ENCODE data around the gene DYNC1I1. TPM values are rescaled to one million over a fixed set of nuclear protein-coding genes. Genes with fewer than 3 reads are reported as not detected.

Gene DYNC1I1
- total and polyA plus RNA-seq, 2 experiments from 2014 or later: 20.6 to 24.4 TPM

DNA sequence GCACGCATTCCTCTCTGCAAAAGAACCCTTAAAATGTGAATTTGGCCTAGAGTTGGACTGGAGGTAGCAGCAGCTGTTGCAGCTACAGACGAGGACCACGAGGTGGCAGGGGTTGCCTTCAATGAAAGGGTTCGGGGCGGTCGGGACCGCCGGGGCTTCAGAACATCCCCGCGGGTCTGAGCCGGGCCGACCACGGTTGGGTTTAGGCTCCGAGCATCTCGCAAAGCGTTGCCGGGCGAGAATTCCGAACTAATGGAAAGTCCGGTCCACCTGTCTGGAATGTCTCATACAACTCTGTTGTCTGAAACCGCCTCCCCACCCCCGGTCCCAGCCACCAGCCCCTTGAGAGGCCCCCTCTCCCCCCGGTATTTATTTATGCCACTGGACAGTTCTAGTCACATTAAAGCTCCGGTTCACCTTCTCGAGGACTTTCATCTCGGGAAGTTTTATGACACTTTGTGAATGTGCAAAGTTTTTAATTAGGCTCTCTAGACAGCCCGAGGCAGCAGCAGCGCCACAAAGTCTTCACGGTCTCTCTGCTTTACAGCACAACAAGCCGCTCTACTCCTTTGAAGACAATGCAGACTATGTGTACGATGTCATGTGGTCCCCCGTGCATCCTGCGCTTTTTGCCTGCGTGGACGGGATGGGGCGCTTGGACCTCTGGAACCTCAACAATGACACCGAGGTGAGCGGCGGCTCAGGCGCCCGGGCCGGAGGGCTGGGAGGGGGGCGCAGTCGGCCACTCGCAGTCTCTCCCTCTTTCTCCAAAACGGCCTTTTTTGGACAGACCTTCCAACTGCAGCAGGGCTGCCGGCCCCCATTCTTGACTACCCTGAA is 303.4 kb downstream of the DYNC1I1 start:
- TF ChIP-seq, protein P1, sequence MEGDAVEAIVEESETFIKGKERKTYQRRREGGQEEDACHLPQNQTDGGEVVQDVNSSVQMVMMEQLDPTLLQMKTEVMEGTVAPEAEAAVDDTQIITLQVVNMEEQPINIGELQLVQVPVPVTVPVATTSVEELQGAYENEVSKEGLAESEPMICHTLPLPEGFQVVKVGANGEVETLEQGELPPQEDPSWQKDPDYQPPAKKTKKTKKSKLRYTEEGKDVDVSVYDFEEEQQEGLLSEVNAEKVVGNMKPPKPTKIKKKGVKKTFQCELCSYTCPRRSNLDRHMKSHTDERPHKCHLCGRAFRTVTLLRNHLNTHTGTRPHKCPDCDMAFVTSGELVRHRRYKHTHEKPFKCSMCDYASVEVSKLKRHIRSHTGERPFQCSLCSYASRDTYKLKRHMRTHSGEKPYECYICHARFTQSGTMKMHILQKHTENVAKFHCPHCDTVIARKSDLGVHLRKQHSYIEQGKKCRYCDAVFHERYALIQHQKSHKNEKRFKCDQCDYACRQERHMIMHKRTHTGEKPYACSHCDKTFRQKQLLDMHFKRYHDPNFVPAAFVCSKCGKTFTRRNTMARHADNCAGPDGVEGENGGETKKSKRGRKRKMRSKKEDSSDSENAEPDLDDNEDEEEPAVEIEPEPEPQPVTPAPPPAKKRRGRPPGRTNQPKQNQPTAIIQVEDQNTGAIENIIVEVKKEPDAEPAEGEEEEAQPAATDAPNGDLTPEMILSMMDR (IDR thresholded peaks at IDR 0.05; ENCODE audit: low read depth, low read length): peak; percentile 91
- peak; percentile 70 to 73 for DNase-seq (ENCODE audit: low read depth in 1 of 2, low spot score in 1 of 2)
- Histone ChIP-seq H3K4me3 (peak overlapping the region; percentile 35), H3K27ac (no peak overlapping the region), H3K27me3 (peaks cover 7% of the 10 kb centered on the region), H3K4me1 (ENCODE audit: low read depth) (no peaks in the 10 kb centered on the region), H3K36me3 (no peaks in the 10 kb centered on the region), H3K9me3 (ENCODE audit: low read depth) (no peaks in the 10 kb centered on the region)

DNA sequence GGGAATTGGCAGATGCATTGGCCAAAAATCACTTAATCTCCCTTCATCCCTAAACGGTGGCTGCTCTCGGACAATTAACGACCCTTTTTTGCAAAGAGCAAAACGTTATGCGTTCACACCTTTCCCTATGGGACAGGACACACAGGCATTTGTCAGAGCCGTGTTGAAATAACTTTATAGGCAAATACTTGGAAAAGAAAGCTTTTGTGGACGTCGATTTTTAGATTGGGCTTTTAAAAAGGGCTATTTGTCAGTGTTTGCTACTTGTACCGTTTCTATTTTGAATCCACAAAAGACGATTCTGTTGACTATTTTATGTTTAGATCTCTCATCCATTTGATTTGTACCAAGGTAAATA is 304.0 kb downstream of the DYNC1I1 start:
- Histone ChIP-seq H3K4me3 (peak overlapping the region; percentile 35), H3K9me3 (ENCODE audit: low read depth) (no peaks in the 10 kb centered on the region), H3K4me1 (ENCODE audit: low read depth) (no peaks in the 10 kb centered on the region), H3K36me3 (no peaks in the 10 kb centered on the region), H3K27me3 (peaks cover 7% of the 10 kb centered on the region), H3K27ac (no peak overlapping the region)
- TF ChIP-seq, protein P1 (IDR thresholded peaks at IDR 0.05; ENCODE audit: low read depth, low read length): no peak
- no peak for DNase-seq (ENCODE audit: low read depth in 1 of 2, low spot score in 1 of 2)

DNA sequence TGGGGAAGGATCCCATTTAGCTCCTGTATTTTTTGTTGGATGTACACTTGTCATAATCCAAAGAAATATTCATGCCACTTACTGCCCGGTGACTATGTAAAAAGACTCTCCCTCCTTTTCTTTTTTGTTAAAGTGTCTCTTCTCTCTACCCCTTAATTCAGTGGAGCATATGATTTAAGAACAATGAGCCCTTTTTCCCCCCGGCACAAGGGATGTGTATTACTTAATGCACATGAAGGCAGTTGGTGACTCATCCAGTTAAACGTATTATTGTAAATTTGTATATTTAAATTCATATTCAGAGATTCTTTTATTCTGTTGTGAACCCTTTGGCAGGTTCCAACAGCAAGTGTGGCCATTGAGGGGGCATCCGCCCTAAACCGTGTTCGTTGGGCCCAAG is 307.7 kb downstream of the DYNC1I1 start:
- Histone ChIP-seq H3K9me3 (ENCODE audit: low read depth) (no peaks in the 10 kb centered on the region), H3K4me3 (no peak overlapping the region), H3K36me3 (no peaks in the 10 kb centered on the region), H3K27ac (no peak overlapping the region), H3K4me1 (ENCODE audit: low read depth) (no peaks in the 10 kb centered on the region), H3K27me3 (peaks cover 7% of the 10 kb centered on the region)
- TF ChIP-seq, protein P1 (IDR thresholded peaks at IDR 0.05; ENCODE audit: low read depth, low read length): no peak
- no peak for DNase-seq (ENCODE audit: low read depth in 1 of 2, low spot score in 1 of 2)

DNA sequence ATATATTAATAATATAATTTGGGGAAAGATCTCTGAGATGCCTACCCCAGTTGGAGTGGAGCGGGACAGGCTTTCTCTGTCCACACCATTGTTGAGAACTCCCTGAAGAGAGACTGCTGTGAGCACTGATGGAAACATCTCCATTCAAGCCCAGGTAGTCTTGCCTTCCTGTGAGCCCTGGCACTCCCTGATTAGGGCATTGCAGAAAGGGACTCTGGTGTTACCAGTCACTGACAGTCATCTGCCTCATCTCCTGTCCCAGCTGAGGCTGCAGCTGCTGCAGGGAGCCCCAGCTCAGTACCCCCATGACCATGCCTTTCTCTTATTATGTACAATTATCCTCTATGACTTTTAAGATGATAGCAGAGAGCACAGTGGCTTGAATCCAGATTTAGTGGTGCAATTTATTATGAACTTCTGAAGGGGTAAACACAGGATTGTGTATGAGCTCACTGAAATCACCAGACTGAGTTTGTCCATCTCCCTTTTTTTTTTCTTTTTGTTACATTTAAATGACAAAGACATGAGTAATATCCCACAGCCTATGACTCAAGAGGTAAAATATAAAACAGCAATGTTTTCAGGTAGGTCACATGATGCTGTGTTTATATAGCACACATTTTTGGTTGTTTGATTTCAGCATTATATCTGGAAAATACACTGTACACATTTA is 312.7 kb downstream of the DYNC1I1 start:
- TF ChIP-seq, protein P1 (IDR thresholded peaks at IDR 0.05; ENCODE audit: low read depth, low read length): no peak
- Histone ChIP-seq H3K27ac (no peak overlapping the region), H3K36me3 (no peaks in the 10 kb centered on the region), H3K4me1 (ENCODE audit: low read depth) (no peaks in the 10 kb centered on the region), H3K27me3 (no peaks in the 10 kb centered on the region), H3K4me3 (no peak overlapping the region), H3K9me3 (ENCODE audit: low read depth) (no peaks in the 10 kb centered on the region)
- peak in 1 of 2 donors; percentile 7 for DNase-seq (ENCODE audit: low read depth in 1 of 2, low spot score in 1 of 2)

DNA sequence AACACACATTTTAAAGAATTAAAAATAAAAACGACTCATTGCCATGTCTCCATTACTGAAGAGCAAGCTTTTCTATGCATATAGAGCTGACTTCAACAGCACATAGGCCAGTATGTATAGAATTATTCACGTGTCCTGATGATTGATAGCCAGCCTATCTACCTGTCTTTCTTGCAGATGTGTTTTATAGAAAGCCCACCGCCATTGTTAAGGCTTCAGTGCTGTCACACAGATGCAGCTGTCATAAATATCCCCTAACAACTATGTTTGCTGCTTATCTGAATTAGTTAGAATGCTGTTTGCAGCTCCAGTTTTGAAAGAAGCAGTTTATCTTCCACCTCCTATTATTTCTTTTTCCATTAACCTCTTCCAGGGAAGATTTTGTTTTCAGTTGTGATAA is 313.6 kb downstream of the DYNC1I1 start:
- DNase-seq (ENCODE audit: low read depth in 1 of 2, low spot score in 1 of 2): no peak
- H3K4me1 ChIP-seq (ENCODE audit: low read depth): no peaks in the 10 kb centered on the region
- no peak overlapping the region for H3K4me3 ChIP-seq
- H3K27me3 ChIP-seq: no peaks in the 10 kb centered on the region
- TF ChIP-seq, protein P1 (IDR thresholded peaks at IDR 0.05; ENCODE audit: low read depth, low read length): no peak
- H3K36me3 ChIP-seq: no peaks in the 10 kb centered on the region
- H3K9me3 ChIP-seq (ENCODE audit: low read depth): no peaks in the 10 kb centered on the region
- no peak overlapping the region for H3K27ac ChIP-seq
